ENCODE measurements around the gene SLC30A7.

- TF ChIP-seq GATA2 (IDR thresholded peaks at IDR 0.05; ENCODE audit: low read depth, low read length) (no peak), GATA3 (IDR thresholded peaks at IDR 0.05; ENCODE audit: low read depth, low read length) (no peak)
Measured at GRCh38 chr1:100988121-100988520, 92.2 kb downstream of the SLC30A7 start.
